CD4-positive, alpha-beta T cell treated with Interleukin-1 beta for 1 hour (primary cell): Measurements from ENCODE around the gene KRTAP25-1.

Experiments
- DNase-seq, 2 donors: peaks; one replicate each; pipeline ENCODE4 v3.0.0-alpha.2; 2020 to 2022

Gene KRTAP25-1

GRCh38 chr21:30289215-30289614 lies at the start of gene KRTAP25-1:
TSS of gene KRTAP25-1 (minus strand) at chr21:30289514. CDS start at chr21:30289490, 24 bp downstream.
- DNase-seq = no peak

GRCh38 chr21:30338717-30339116 lies 49.4 kb upstream of the KRTAP25-1 start:
- no peak for DNase-seq

- no peak for DNase-seq
Observed at GRCh38 chr21:30337772-30338171, 48.5 kb upstream of the KRTAP25-1 start.

GRCh38 chr21:30337276-30337744 lies 48.0 kb upstream of the KRTAP25-1 start, which contains the start of gene KRTAP27-1:
TSS of gene KRTAP27-1 (minus strand) at chr21:30337694. CDS start at chr21:30337668, 26 bp downstream.
- no peak for DNase-seq

GRCh38 chr21:30336596-30336995 lies 47.3 kb upstream of the KRTAP25-1 start:
- DNase-seq = no peak

- no peak for DNase-seq
Observed at GRCh38 chr21:30333736-30334135, 44.4 kb upstream of the KRTAP25-1 start.

- no peak for DNase-seq
Observed at GRCh38 chr21:30332681-30333080, 43.4 kb upstream of the KRTAP25-1 start.

GRCh38 chr21:30329203-30329875 lies 40.0 kb upstream of the KRTAP25-1 start:
- no peak for DNase-seq

- no peak for DNase-seq
Observed at GRCh38 chr21:30326390-30326789, 37.1 kb upstream of the KRTAP25-1 start.

- no peak for DNase-seq
Observed at GRCh38 chr21:30320215-30320614, 30.9 kb upstream of the KRTAP25-1 start, which contains the start of gene KRTAP26-1. TSS of gene KRTAP26-1 (minus strand) at chr21:30320315. CDS start at chr21:30320035, 280 bp downstream.

- DNase-seq = no peak
Observed at GRCh38 chr21:30315701-30316100, 26.4 kb upstream of the KRTAP25-1 start.

GRCh38 chr21:30306884-30307283 lies 17.6 kb upstream of the KRTAP25-1 start:
- DNase-seq = no peak

GRCh38 chr21:30305136-30305535 lies 15.8 kb upstream of the KRTAP25-1 start:
- DNase-seq = no peak

- no peak for DNase-seq
Observed at GRCh38 chr21:30282850-30283249, 6.5 kb downstream of the KRTAP25-1 start, which contains the start of gene KRTAP24-1. TSS of gene KRTAP24-1 (minus strand) at chr21:30282950. CDS start at chr21:30282932, 18 bp downstream.

- DNase-seq = no peak
Observed at GRCh38 chr21:30271611-30272010, 17.7 kb downstream of the KRTAP25-1 start.

GRCh38 chr21:30271156-30271555 lies 18.2 kb downstream of the KRTAP25-1 start:
- DNase-seq = no peak

GRCh38 chr21:30269803-30270530 lies 19.3 kb downstream of the KRTAP25-1 start:
- DNase-seq = no peak

- DNase-seq = no peak
Observed at GRCh38 chr21:30268608-30269197, 20.6 kb downstream of the KRTAP25-1 start.

GRCh38 chr21:30257773-30258172 lies 31.5 kb downstream of the KRTAP25-1 start:
- DNase-seq = no peak

- DNase-seq = no peak
Observed at GRCh38 chr21:30256100-30256499, 33.2 kb downstream of the KRTAP25-1 start.

GRCh38 chr21:30255679-30256078 lies 33.6 kb downstream of the KRTAP25-1 start:
- no peak for DNase-seq

- DNase-seq = no peak
Observed at GRCh38 chr21:30251781-30252180, 37.5 kb downstream of the KRTAP25-1 start.

GRCh38 chr21:30249936-30250335 lies 39.4 kb downstream of the KRTAP25-1 start:
- DNase-seq = no peak
